HepG2 (cell line): ENCODE data around the gene GNAT2. TPM values are rescaled to one million over a fixed set of nuclear protein-coding genes. Genes with fewer than 3 reads are reported as not detected.

Source experiments
- ATAC-seq: fragments of 200-7000 bp; cut with Tn5 transposase; 3 replicates; pipeline ENCODE4 v1.9.1; 2020; ENCODE audit warnings: mild to moderate bottlenecking, moderate library complexity
- BruUV-seq: library from RNA; stranded (reverse); fragments of 400-500 nt; replicated peaks from 2 replicates; lab custom pipeline; 2021; lab: Mats Ljungman, UMichigan
- CTCF ChIA-PET: fragments of 300-600 bp; formaldehyde crosslinking; extraction: SDS; loops from one replicate; lab custom pipeline; 2021; ENCODE audit warnings: low total read pairs, inconsistent platforms, low intra/inter-chr PET ratio; lab: Yijun Ruan, JAX
- POLR2A ChIA-PET: fragments of 350-600 bp; sonication (Branson Sonifier 250); formaldehyde crosslinking; loops from one replicate; lab custom pipeline; 2020; ENCODE audit warnings: antibody characterized with exemption, inconsistent platforms; lab: Yijun Ruan, JAX
- DNase-seq: peaks from one replicate; pipeline ENCODE4 v3.0.0-alpha.2; 2015; ENCODE audit warnings: low spot score
- FAIRE-seq: peaks from 3 replicates; lab custom pipeline; 2011; peaks lifted over from hg19 to GRCh38; lab: Jason Lieb, UNC
- H2AFZ ChIP-seq: one replicate; pipeline ENCODE4 v1.6.1; 2011; ENCODE audit warnings: low read length, inconsistent platforms
- H3K27ac ChIP-seq: fragments of 300-600 bp; 3 replicates; pipeline ENCODE4 v1.8.0; 2011; ENCODE audit warnings: mixed run types, mild to moderate bottlenecking, mixed read lengths, low read length, inconsistent platforms; ENCODE audit not compliant: insufficient read depth; ENCODE audit errors: extremely low read length
- H3K27me3 ChIP-seq, 2 experiments: fragments of 200-600 bp in 1 of 2; 2 replicates in 1 of 2; 3 replicates in 1 of 2; pipeline versions ENCODE4 v1.6.0 to v1.8.0; 2011; ENCODE audit warnings: low read length in 2 of 2, mild to moderate bottlenecking in 2 of 2, moderate library complexity in 2 of 2, inconsistent platforms in 1 of 2; ENCODE audit not compliant: insufficient read depth in 2 of 2, control insufficient read depth in 1 of 2
- H3K36me3 ChIP-seq, 2 experiments: fragments of 200-600 bp in 1 of 2; replicated peaks in 1 of 2; 2 replicates in 1 of 2; 3 replicates in 1 of 2; pipeline versions ENCODE4 v1.5.1 to v1.8.0; 2011; ENCODE audit warnings: low read length in 2 of 2, inconsistent platforms in 1 of 2; ENCODE audit not compliant: insufficient read depth in 2 of 2, control insufficient read depth in 1 of 2
- H3K4me1 ChIP-seq: 2 replicates; pipeline ENCODE4 v1.5.1; 2012; ENCODE audit warnings: low read length, inconsistent platforms; ENCODE audit not compliant: insufficient read depth
- H3K4me2 ChIP-seq: 2 replicates; pipeline ENCODE4 v1.6.0; 2011; ENCODE audit warnings: low read depth, low read length, inconsistent platforms
- H3K4me3 ChIP-seq, 3 experiments: fragments of 200-600 bp in 1 of 3; sonication (generic), shearing (Covaris generic) in 1 of 3; replicated peaks in 1 of 3; 2 replicates each; pipeline ENCODE4 v1.5.1; 2011 to 2016; ENCODE audit warnings: low read length in 3 of 3, inconsistent platforms in 2 of 3, low read depth in 2 of 3, mild to moderate bottlenecking in 2 of 3, control low read depth in 1 of 3, mixed read lengths in 1 of 3; ENCODE audit not compliant: insufficient read depth in 1 of 3
- H3K79me2 ChIP-seq: one replicate; pipeline ENCODE4 v1.6.1; 2011; ENCODE audit warnings: low read length, inconsistent platforms; ENCODE audit not compliant: insufficient read depth
- H3K9ac ChIP-seq: 2 replicates; pipeline ENCODE4 v1.6.0; 2011; ENCODE audit warnings: mild to moderate bottlenecking, low read depth, low read length, inconsistent platforms; ENCODE audit not compliant: insufficient read depth
- H3K9me3 ChIP-seq: 2 replicates; pipeline ENCODE4 v1.5.1; 2012; ENCODE audit warnings: mild to moderate bottlenecking, low read length
- H4K20me1 ChIP-seq: 2 replicates; pipeline ENCODE4 v1.6.0; 2011; ENCODE audit warnings: inconsistent platforms, mild to moderate bottlenecking, low read length, moderate library complexity; ENCODE audit not compliant: insufficient read depth
- THAP9 ChIP-seq: sonication (generic); formaldehyde crosslinking; IDR thresholded peaks from 2 replicates; pipeline ENCODE4; 2020; ENCODE audit warnings: missing genetic modification reagents, mild to moderate bottlenecking, borderline replicate concordance
- ZNF674 ChIP-seq: sonication (generic); formaldehyde crosslinking; IDR thresholded peaks from 2 replicates; pipeline ENCODE4 v1.5.0; 2020; ENCODE audit warnings: low read depth, mild to moderate bottlenecking, missing genetic modification reagents
- ZSCAN25 ChIP-seq: sonication (generic); formaldehyde crosslinking; IDR thresholded peaks from 2 replicates; pipeline ENCODE4 v1.8.0; 2022; ENCODE audit warnings: mild to moderate bottlenecking, missing genetic modification reagents
- WGBS: methylation state at CpG from one replicate; pipeline ENCODE4 v1.1.6; 2017; ENCODE audit warnings: low lambda C conversion rate; 5-methylcytosine and 5-hydroxymethylcytosine counted together
- in situ Hi-C: cut with HindIII; loops from 2 replicates; pipeline ENCODE4 v1.10.0; 2017; ENCODE audit warnings: low pct_unique_long_range_greater_than_20kb; ENCODE audit not compliant: extremely low pct_ligation_motif_present
- intact Hi-C: fragments of 100-400 bp; cut with micrococcal nuclease; formaldehyde crosslinking; loops from one replicate; pipeline ENCODE4 v1.10.0; 2022; ENCODE audit not compliant: unreplicated experiment
- polyA plus RNA-seq, 8 experiments: library from polyadenylated mRNA; depleted of rRNA in 3 of 8; stranded (reverse) in 7 of 8; unstranded in 1 of 8; fragments of >200 nt; fragmentation: Illumina TruSeq in 4 of 8; extraction: Trizol in 4 of 8; gene quantifications; 2 replicates each; pipeline versions ENCODE4 v1.2.1 to v1.2.3, GENCODE V29; 2011 to 2016; ENCODE audit warnings: low read depth in 4 of 8, missing spikeins in 1 of 8, mixed read lengths in 1 of 8; ENCODE audit not compliant: insufficient read depth in 1 of 8
- total RNA-seq, 5 experiments: library from RNA; depleted of rRNA; stranded (reverse); fragments of >200 nt; fragmentation: Illumina TruSeq; extraction: Trizol; gene quantifications; 2 replicates each; pipeline ENCODE4 v1.2.3, GENCODE V29; 2016; ENCODE audit warnings: low read depth in 1 of 5
- TF ChIP-seq, protein P1 (sequence below): sonication (generic); formaldehyde crosslinking; IDR thresholded peaks from 2 replicates; pipeline ENCODE4 v1.9.0; 2021; ENCODE audit warnings: missing genetic modification reagents, borderline replicate concordance

Gene GNAT2
- total and polyA plus RNA-seq, 2 of the 13 experiments (the other 11 are each of a cell fraction or from before 2014, with no cell fraction given): 0.08 to 0.20 TPM

- Histone ChIP-seq H3K4me2 (no peak overlapping the region), H3K4me3 (no peak overlapping the region), H3K79me2 (no peaks in the 10 kb centered on the region), H4K20me1 (no peaks in the 10 kb centered on the region), H3K4me1 (0 out of 2 replicates have a peak, but pooled peaks cover 7% of the 10 kb centered on the region), H3K27ac (no peak overlapping the region), H3K9me3 (no peaks in the 10 kb centered on the region), H2AFZ (no peak overlapping the region), H3K27me3 (no peaks in the 10 kb centered on the region), H3K36me3 (peaks cover 9 to 30% of the 10 kb centered on the region in 2 experiments), H3K9ac (no peak overlapping the region)
- TF ChIP-seq, protein P1, sequence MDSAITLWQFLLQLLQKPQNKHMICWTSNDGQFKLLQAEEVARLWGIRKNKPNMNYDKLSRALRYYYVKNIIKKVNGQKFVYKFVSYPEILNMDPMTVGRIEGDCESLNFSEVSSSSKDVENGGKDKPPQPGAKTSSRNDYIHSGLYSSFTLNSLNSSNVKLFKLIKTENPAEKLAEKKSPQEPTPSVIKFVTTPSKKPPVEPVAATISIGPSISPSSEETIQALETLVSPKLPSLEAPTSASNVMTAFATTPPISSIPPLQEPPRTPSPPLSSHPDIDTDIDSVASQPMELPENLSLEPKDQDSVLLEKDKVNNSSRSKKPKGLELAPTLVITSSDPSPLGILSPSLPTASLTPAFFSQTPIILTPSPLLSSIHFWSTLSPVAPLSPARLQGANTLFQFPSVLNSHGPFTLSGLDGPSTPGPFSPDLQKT (CRISPR knock-in tag): no peak
- TF ChIP-seq THAP9 (no peak), ZSCAN25 (CRISPR knock-in tag) (no peak), ZNF674 (CRISPR knock-in tag) (no peak)
- 95% methylated on average over 2 of the region's 2 CpGs for WGBS
- no peak for FAIRE-seq
- no peak for ATAC-seq
- ChIA-PET CTCF (interaction anchor here (0.7 kb wide), 1 partner anchor 105 kb away, joined by 3 read pairs; no protein-coding TSS in a partner anchor), POLR2A (no interaction called here)
- DNase-seq: no peak
- intact Hi-C loops: no loop called here
- in situ Hi-C loops: no loop called here
- BruUV-seq: no TSS peak
These were observed 23.9 kb downstream of the GNAT2 start for GRCh38 chr1:109595531-109595930.
